HEK293 (cell line): ENCODE results near the gene ADNP.

ENCODE experiments used
- CTCF ChIA-PET: fragments of 350-600 bp; formaldehyde crosslinking; extraction: SDS; loops from one replicate; lab custom pipeline; 2021; ENCODE audit warnings: antibody characterized with exemption; lab: Yijun Ruan, JAX
- POLR2A ChIA-PET: fragments of 300-600 bp; formaldehyde crosslinking; extraction: SDS; loops from one replicate; lab custom pipeline; 2020; ENCODE audit warnings: antibody characterized with exemption, inconsistent platforms; lab: Yijun Ruan, JAX
- H3K27ac ChIP-seq: fragments of 200-500 bp; sonication (Bioruptor generic); 2 replicates; pipeline ENCODE4 v1.5.1; 2014; ENCODE audit warnings: low read depth, low read length, control low read depth, inconsistent platforms; ENCODE audit errors: extremely low read depth
- H3K36me3 ChIP-seq, 2 experiments: fragments of 200-500 bp in 1 of 2; sonication (Bioruptor generic) in 1 of 2; 1 replicate in 1 of 2; 2 replicates in 1 of 2; pipeline ENCODE4 v1.5.1; 2014 to 2017; ENCODE audit warnings: inconsistent platforms in 2 of 2, low read length in 2 of 2; ENCODE audit not compliant: control insufficient read depth in 2 of 2, insufficient read depth in 1 of 2
- H3K4me1 ChIP-seq: fragments of 200-500 bp; sonication (Bioruptor generic); 2 replicates; pipeline ENCODE4 v1.5.1; 2014; ENCODE audit warnings: mild to moderate bottlenecking, low read length, inconsistent platforms; ENCODE audit not compliant: control insufficient read depth, insufficient read depth
- H3K4me3 ChIP-seq: 2 replicates; pipeline ENCODE4 v1.5.1; 2011; ENCODE audit warnings: low read depth, mild to moderate bottlenecking, control low read depth, low read length, moderate library complexity
- H3K9me3 ChIP-seq: fragments of 200-500 bp; sonication (Bioruptor generic); 2 replicates; pipeline ENCODE4 v1.5.1; 2014; ENCODE audit warnings: low read depth, low read length, inconsistent platforms; ENCODE audit not compliant: control insufficient read depth, insufficient read depth
- GFI1B ChIP-seq: fragments of 450-650 bp; formaldehyde crosslinking; IDR thresholded peaks from 2 replicates; pipeline ENCODE4 v1.5.1; 2016; ENCODE audit warnings: missing biosample characterization, missing genetic modification characterization
- HIC1 ChIP-seq: fragments of 450-650 bp; formaldehyde crosslinking; IDR thresholded peaks from 2 replicates; pipeline ENCODE4 v1.5.1; 2016; ENCODE audit warnings: missing biosample characterization, missing genetic modification characterization
- IKZF3 ChIP-seq: fragments of 450-650 bp; IDR thresholded peaks from 2 replicates; pipeline ENCODE4 v1.5.0; 2018; ENCODE audit warnings: missing biosample characterization, mild to moderate bottlenecking, missing genetic modification characterization, moderate library complexity
- KLF10 ChIP-seq: fragments of 450-650 bp; IDR thresholded peaks from 2 replicates; pipeline ENCODE4 v1.5.1; 2018; ENCODE audit warnings: missing biosample characterization, mild to moderate bottlenecking, missing genetic modification characterization
- KLF7 ChIP-seq: fragments of 450-650 bp; formaldehyde crosslinking; IDR thresholded peaks from 2 replicates; pipeline ENCODE4 v1.5.1; 2016; ENCODE audit warnings: missing biosample characterization, missing genetic modification characterization, borderline replicate concordance
- PRDM10 ChIP-seq: fragments of 450-650 bp; formaldehyde crosslinking; IDR thresholded peaks from 2 replicates; pipeline ENCODE4 v1.5.1; 2016; ENCODE audit warnings: missing biosample characterization, missing genetic modification characterization
- SCRT2 ChIP-seq: fragments of 450-650 bp; formaldehyde crosslinking; IDR thresholded peaks from 2 replicates; pipeline ENCODE4 v1.5.1; 2016; ENCODE audit warnings: missing biosample characterization, missing genetic modification characterization
- SETDB1 ChIP-seq: IDR thresholded peaks from one replicate; pipeline ENCODE4 v1.6.1; 2017; ENCODE audit warnings: mild to moderate bottlenecking, low read length, moderate library complexity, mixed read lengths; ENCODE audit not compliant: insufficient read length
- SP7 ChIP-seq: fragments of 450-650 bp; formaldehyde crosslinking; IDR thresholded peaks from 2 replicates; pipeline ENCODE4 v1.5.1; 2016; ENCODE audit warnings: missing biosample characterization, missing genetic modification characterization
- YY1 ChIP-seq: fragments of 450-650 bp; formaldehyde crosslinking; IDR thresholded peaks from 2 replicates; pipeline ENCODE4 v1.5.1; 2018; ENCODE audit warnings: missing biosample characterization, missing genetic modification characterization
- ZFP69B ChIP-seq: fragments of 450-650 bp; formaldehyde crosslinking; IDR thresholded peaks from 2 replicates; pipeline ENCODE4 v1.5.1; 2016; ENCODE audit warnings: missing biosample characterization, missing genetic modification characterization
- ZNF10 ChIP-seq: fragments of 450-650 bp; formaldehyde crosslinking; IDR thresholded peaks from 2 replicates; pipeline ENCODE4 v1.5.1; 2017; ENCODE audit warnings: missing biosample characterization, missing genetic modification characterization
- ZNF114 ChIP-seq: fragments of 450-650 bp; formaldehyde crosslinking; IDR thresholded peaks from 2 replicates; pipeline ENCODE4 v1.5.0; 2017; ENCODE audit warnings: missing biosample characterization, missing genetic modification characterization
- ZNF184 ChIP-seq: fragments of 450-650 bp; IDR thresholded peaks from 2 replicates; pipeline ENCODE4 v1.5.1; 2018; ENCODE audit warnings: missing biosample characterization, mild to moderate bottlenecking, missing genetic modification characterization
- ZNF335 ChIP-seq: fragments of 450-650 bp; formaldehyde crosslinking; conservative IDR thresholded peaks from 2 replicates; pipeline ENCODE4 v1.5.1; 2016; ENCODE audit warnings: missing biosample characterization, missing genetic modification characterization
- ZNF366 ChIP-seq: fragments of 450-650 bp; formaldehyde crosslinking; conservative IDR thresholded peaks from 2 replicates; pipeline ENCODE4 v1.5.1; 2016; ENCODE audit warnings: missing biosample characterization, missing genetic modification characterization
- ZNF416 ChIP-seq: fragments of 450-650 bp; formaldehyde crosslinking; IDR thresholded peaks from 2 replicates; pipeline ENCODE4 v1.5.1; 2016; ENCODE audit warnings: missing biosample characterization, missing genetic modification characterization
- ZNF473 ChIP-seq: fragments of 450-650 bp; formaldehyde crosslinking; IDR thresholded peaks from 2 replicates; pipeline ENCODE4 v1.5.1; 2017; ENCODE audit warnings: missing biosample characterization, missing genetic modification characterization
- ZNF558 ChIP-seq: fragments of 450-650 bp; formaldehyde crosslinking; IDR thresholded peaks from 2 replicates; pipeline ENCODE4 v1.5.1; 2016; ENCODE audit warnings: missing biosample characterization, missing genetic modification characterization
- ZNF585B ChIP-seq: fragments of 450-650 bp; formaldehyde crosslinking; IDR thresholded peaks from 2 replicates; pipeline ENCODE4 v1.5.1; 2016; ENCODE audit warnings: missing biosample characterization, missing genetic modification characterization
- ZNF610 ChIP-seq: fragments of 450-650 bp; formaldehyde crosslinking; IDR thresholded peaks from 2 replicates; pipeline ENCODE4 v1.5.1; 2016; ENCODE audit warnings: missing biosample characterization, missing genetic modification characterization, borderline replicate concordance
- ZSCAN4 ChIP-seq: fragments of 450-650 bp; formaldehyde crosslinking; IDR thresholded peaks from 2 replicates; pipeline ENCODE4 v1.5.1; 2017; ENCODE audit warnings: missing biosample characterization, missing genetic modification characterization
- ZXDB ChIP-seq: fragments of 450-650 bp; formaldehyde crosslinking; IDR thresholded peaks from 2 replicates; pipeline ENCODE4 v1.5.1; 2016; ENCODE audit warnings: missing biosample characterization, missing genetic modification characterization

The ADNP gene

GRCh38 chr20:50870561-50871161 is 60.6 kb downstream of the ADNP start:
- H3K27ac ChIP-seq: no peak overlapping the region
- no peaks in the 10 kb centered on the region for H3K9me3 ChIP-seq
- TF ChIP-seq ZNF473 (tag by site-specific recombination) (no peak), ZSCAN4 (tag by site-specific recombination) (no peak), ZNF184 (no peak), ZXDB (no peak), ZNF10 (tag by site-specific recombination) (no peak), ZNF366 (tag by site-specific recombination) (no peak), SETDB1 (no peak), HIC1 (tag by site-specific recombination) (no peak), IKZF3 (tag by site-specific recombination) (no peak), SP7 (tag by site-specific recombination) (no peak), GFI1B (tag by site-specific recombination) (no peak), ZNF335 (tag by site-specific recombination) (no peak), ZNF610 (tag by site-specific recombination) (no peak), ZFP69B (tag by site-specific recombination) (no peak), ZNF585B (no peak), KLF7 (no peak), ZNF416 (tag by site-specific recombination) (no peak), KLF10 (tag by site-specific recombination) (no peak), YY1 (tag by site-specific recombination) (no peak)
- H3K4me3 ChIP-seq: no peak overlapping the region
- no peaks in the 10 kb centered on the region for H3K4me1 ChIP-seq
- POLR2A ChIA-PET: no interaction called here
- CTCF ChIA-PET: no interaction called here
- no peaks in the 10 kb centered on the region for H3K36me3 ChIP-seq

GRCh38 chr20:50868509-50869495 is 62.4 kb downstream of the ADNP start:
- Histone ChIP-seq H3K36me3 (no peaks in the 10 kb centered on the region), H3K4me3 (no peak overlapping the region), H3K27ac (no peak overlapping the region), H3K9me3 (no peaks in the 10 kb centered on the region), H3K4me1 (no peaks in the 10 kb centered on the region)
- peak; percentile 26; the same call in 1 of the 2 replicates for TF ChIP-seq SCRT2 (tag by site-specific recombination)
- peak; percentile 86 for TF ChIP-seq PRDM10 (tag by site-specific recombination)
- TF ChIP-seq ZNF558 (tag by site-specific recombination): no peak
- TF ChIP-seq ZNF114 (tag by site-specific recombination): no peak
- ChIA-PET POLR2A (no interaction called here), CTCF (interaction anchor here (0.7 kb wide), 1 partner anchor 74 kb away, joined by 3 read pairs; the partner anchor contains the start of gene BCAS4)
